Adipose tissue (tissue), 3 donors: ENCODE data around the gene NELFCD. TPM values are rescaled to one million over a fixed set of nuclear protein-coding genes. Genes with fewer than 3 reads are reported as not detected.

Source experiments
- H3K27ac ChIP-seq: one replicate; pipeline ENCODE4 v1.5.1; 2013; ENCODE audit warnings: low read depth, low read length
- WGBS, 3 donors: extraction: QIAGEN DNeasy Blood & Tissue Kit; methylation state at CpG; one replicate each; pipeline ENCODE4 v1.1.7; 2013; 5-methylcytosine and 5-hydroxymethylcytosine counted together
- polyA plus RNA-seq, 3 donors: library from polyadenylated mRNA; stranded (reverse); fragments of 200-250 nt; gene quantifications; one replicate each; pipeline ENCODE4 v1.2.3, GENCODE V29; 2013
- donor health status: healthy with polysubstance abuse.
- donor health status: Bipolar disorder and iron deficiency.
- donor health status: healthy.

NELFCD gene
- polyA plus RNA-seq, 3 donors, result 27.8 to 42.7 (median 40.0) TPM

DNA sequence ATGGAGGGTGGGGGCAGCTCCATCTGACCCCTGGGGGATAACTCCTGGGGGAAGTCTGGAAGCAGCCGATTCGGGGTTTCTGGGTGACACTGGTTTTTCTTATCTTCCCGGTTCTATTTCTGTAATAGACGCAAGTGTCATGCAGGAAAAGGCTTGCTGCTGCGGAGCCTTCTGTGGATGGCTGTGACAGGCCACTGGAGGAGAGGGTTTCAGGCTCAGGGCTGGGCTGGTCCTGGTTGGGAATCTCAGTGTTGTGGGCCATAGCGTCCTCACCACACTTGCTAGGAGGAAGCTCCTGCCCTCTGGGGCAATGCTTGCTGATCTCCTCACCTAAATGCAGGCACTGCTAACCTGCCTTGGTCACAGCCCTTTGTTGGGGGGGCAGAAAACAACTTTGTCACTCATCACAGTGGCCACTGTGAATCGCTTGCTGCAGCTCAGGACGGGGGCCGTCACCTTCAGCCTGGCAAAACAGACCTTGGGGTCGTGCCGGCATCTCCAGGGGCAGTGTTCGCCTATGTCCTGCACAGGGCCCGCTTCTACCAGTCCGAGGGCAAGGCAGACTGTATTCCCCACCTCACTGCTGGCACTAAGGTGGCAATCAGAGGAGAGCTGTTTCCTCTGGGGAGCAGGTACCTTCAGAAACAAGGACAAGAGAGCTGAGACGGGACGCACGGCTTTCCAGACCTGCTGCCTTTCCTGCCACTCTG, 33.8 kb downstream of the NELFCD start:
- WGBS, 3 donors, result 84 to 87% (median 85%) methylated on average over 17 of the region's 17 CpGs
- H3K27ac ChIP-seq, result no peak overlapping the region

DNA sequence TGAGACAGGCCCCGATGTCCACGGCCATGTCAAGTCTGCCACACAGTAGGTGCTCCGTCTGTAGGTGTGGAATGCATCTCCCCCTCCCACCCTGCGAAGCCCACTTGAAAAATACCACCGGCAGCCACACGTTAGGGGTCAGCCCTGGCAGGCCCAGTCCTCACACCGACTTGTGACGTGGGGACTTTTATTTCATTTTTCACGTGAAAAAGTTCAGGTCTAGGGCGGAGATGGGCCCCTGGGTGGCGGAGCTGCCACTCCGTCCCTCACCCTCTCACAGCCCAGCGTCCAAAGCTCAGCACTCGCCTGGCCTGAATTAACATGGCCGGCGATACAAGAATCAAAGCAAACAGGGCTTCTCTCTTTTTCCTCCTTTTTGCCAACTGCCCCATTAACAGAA, 34.4 kb downstream of the NELFCD start:
- WGBS, 3 donors, result 86 to 93% (median 91%) methylated on average over 16 of the region's 16 CpGs
- no peak overlapping the region for H3K27ac ChIP-seq

DNA sequence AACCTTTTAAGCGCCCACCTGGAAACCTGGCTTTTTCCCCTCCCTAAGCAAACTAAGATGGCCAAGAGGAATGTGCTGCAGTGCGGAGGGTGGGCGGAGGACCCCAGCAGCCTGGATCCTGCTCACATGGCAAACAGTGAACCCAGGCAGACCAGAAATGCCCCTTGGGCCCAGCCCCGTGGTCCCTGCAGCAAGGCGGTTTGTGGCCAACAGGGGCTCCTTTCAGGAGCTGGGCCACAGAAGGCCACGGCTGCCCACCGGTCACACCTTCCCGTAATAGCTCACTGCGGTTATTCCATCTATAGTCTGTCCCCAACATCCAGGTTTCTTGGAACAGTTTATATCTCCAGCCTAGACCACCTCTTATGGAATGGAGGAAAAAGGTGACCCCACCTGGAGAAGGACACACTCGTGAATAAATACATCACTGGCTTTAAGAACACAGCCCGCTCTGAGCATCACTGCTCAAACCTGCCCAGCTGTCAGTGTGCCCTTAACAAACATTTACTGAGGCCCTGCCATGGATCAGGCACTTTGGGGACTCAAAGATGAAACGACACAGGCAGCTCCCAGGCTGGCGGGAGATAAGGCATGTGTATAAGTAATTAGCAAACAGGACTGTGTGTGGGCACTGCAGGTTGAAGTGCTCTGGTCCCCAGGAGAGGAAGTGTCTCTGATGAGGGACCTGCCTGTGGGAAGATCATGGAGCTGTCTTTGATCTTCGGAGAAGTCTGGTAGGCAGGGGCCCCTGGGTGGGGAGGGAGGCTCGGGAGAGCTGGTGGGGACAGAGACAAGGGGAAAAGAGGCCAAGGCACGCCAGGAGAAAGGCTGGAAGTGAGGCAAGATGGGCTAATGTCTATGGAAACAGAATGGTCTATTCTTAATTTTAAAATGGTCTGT, 35.0 kb downstream of the NELFCD start:
- 70 to 81% (median 77%) methylated on average over 15 to 16 of the region's 16 CpGs for WGBS, 3 donors
- H3K27ac ChIP-seq, result no peak overlapping the region

DNA sequence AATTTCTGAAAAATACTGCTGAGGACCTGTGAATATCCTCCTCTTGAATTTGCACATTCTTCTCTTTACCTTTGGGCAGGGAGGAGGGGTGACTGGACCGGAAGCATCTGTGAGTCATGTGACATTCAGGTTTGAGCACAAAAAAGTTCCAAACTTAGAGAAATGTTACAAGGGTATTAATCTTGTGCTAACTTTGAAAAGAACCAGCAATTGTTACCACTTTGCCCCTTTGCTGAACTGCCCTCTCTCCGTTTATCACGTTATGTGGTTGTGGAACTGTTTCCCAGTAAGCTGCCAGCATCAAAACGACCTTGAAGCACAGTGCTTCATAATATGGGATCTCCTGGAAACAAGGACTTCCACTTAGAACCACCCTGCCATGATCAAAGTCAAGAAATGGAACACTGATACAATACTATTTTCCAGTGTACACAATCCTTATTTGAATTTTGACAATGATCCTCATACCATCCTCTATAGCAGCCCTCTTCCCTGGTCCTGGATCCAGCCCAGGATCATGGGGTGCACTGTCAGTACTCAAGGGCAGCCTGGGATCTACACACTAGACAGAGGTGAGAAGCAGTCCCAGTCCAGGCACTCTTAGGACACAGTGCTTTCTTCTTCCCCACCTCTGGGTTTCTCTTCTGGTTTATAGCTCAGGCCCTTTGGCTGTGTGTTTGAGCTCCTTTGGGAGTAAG, 35.9 kb downstream of the NELFCD start:
- H3K27ac ChIP-seq, result no peak overlapping the region
- WGBS, 3 donors, result 28 to 42% (median 40%) methylated on average over 4 of the region's 4 CpGs

DNA sequence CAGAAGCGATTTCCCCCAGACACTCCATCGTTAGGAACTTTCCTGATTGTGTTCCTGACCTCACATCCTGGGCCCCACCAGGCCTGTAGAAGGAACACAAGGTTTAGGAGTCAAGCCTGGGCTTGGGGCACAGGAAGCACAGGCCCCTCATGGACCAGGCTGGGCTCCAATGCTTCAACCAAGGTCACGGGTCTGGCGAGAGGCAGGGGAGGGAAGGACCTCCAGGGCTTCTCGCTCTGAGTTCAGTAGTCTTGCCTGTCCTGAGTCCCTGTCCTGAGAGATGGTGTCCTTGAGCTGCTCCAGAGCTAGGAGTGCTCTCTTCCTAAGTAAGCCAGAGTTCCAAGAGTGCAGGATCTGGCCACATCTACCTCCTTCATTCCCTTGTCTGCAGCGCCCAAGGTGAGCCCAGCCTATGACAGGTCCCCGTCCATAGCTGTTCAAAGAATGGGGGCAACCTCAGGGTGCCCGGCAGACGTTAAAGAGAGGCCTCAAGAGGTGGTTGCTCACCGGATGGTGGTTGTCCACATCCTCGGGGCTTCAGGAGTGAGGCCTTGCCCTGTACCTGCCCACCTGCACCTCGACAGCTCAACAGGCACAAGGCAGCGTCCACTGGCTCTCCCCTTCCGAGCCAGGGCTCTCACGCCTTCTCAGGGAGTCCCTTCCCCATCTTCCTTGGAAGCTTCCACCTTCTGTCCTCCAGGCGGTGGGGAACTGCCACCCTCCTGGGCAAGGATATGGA, 36.6 kb downstream of the NELFCD start:
- 87 to 92% (median 91%) methylated on average over 16 of the region's 16 CpGs for WGBS, 3 donors
- no peak overlapping the region for H3K27ac ChIP-seq

DNA sequence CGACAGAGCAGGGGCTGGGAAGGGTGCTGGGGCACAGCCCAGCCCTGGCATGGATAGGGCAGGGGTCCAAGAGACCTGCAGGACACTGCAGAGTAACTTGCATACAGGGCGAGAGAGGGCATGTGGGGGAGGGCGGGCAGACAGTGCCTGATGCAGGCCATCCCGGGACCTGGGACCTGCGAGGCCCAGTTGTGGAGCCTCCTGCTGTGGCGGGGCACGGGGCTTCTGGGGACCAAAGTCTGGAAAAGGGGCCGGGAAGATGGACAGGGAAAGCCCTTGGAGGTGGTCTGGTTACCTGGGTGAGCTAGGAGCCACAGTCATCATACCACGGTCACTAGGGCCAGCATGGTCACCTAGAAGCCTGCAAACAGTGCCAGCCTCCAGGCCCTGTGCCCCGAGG, 37.8 kb downstream of the NELFCD start:
- no peak overlapping the region for H3K27ac ChIP-seq
- WGBS, 3 donors, result 93% methylated on average over 10 of the region's 10 CpGs

DNA sequence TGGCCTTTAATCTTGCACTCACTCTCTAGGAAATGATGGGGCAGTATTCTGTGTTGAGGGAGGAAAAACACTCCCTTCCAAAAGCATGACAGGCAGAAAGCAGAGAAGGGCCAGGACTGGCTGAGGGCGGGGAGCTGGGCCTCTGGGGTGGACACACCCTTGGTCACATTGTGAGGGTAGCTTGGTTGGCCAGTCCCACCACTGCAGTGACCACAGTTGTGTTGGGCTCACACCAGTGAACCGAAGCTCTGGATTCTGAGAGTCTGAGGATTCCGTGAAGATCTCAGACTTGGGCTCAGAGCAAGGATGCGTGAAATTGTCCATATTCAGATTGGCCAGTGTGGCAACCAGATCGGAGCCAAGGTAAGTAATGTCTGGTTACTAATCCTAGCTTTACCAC, 38.2 kb downstream of the NELFCD start, which contains the start of gene TUBB1:
TUBB1 (plus strand) TSS at position 213 of the 400 bp plus-strand sequence; CDS start at position 307, 94 bp downstream.
- no peak within 1 kb of the TSS for H3K27ac ChIP-seq
- 92 to 98% (median 95%) methylated on average over 5 of the region's 5 CpGs for WGBS, 3 donors

DNA sequence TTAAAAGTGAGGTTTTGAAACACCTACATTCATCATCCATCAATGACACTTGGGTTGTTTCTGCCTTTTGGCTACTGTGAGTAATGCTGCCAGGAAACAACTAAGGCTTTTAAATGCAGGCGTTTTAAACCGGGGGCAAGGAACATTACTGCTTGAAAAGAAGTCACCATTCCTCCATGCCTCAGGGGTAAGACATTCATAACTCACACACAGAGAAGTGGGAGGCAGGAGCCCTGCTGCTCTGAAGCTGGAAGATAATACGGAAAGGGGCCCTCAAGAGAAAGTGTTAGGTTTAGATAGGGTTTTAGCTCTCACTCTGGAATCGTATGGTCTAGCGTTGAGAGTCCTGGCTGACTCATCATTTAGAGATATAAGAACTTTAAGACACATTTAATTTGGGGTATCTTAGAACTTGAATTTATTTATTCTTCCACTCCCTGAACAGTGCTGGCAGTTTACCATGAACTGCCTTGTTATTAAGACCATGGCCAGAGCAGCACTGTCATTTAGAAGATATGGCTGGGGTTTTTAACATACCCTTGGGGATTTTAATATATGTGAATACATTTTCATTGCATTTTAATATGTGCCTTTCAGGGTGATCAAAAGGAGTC, 40.0 kb downstream of the NELFCD start:
- 60 to 72% (median 64%) methylated on average over 5 of the region's 5 CpGs for WGBS, 3 donors

DNA sequence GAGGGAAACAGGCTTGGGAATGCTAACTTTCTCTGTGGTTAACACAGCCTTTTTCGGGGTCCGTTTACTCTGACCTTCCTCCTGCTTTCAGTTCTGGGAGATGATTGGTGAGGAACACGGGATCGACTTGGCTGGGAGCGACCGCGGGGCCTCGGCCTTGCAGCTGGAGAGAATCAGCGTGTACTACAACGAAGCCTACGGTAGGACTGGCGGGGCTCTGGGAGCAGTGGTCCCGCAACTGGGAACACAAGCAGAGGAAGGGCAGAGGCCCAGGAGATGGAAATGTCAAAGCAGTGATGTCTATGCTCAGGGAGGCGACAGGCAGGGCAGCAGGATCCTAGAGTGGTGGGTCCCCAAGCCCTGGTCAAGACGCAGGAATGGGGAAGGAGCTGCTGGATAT, 41.7 kb downstream of the NELFCD start:
- 91 to 95% (median 92%) methylated on average over 15 of the region's 15 CpGs for WGBS, 3 donors
- H3K27ac ChIP-seq, result no peak overlapping the region

More for the DNA sequence above, 40.0 kb downstream of the NELFCD start:
- no peak overlapping the region for H3K27ac ChIP-seq

DNA sequence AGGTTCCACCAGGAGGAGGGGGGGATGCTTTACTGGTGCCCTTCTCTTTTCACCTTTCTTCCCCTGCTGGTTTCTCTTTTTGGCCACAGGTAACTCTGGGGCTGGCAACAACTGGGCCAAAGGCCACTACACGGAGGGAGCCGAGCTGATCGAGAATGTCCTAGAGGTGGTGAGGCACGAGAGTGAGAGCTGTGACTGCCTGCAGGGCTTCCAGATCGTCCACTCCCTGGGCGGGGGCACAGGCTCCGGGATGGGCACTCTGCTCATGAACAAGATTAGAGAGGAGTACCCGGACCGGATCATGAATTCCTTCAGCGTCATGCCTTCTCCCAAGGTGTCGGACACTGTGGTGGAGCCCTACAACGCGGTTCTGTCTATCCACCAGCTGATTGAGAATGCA, 42.6 kb downstream of the NELFCD start:
- no peak overlapping the region for H3K27ac ChIP-seq
- WGBS, 3 donors, result 94 to 97% (median 96%) methylated on average over 13 of the region's 13 CpGs

DNA sequence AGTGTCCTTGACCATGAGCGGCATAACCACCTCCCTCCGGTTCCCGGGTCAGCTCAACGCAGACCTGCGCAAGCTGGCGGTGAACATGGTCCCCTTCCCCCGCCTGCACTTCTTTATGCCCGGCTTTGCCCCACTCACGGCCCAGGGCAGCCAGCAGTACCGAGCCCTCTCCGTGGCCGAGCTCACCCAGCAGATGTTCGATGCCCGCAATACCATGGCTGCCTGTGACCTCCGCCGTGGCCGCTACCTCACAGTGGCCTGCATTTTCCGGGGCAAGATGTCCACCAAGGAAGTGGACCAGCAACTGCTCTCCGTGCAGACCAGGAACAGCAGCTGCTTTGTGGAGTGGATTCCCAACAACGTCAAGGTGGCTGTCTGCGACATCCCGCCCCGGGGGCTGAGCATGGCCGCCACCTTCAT, 43.1 kb downstream of the NELFCD start:
- 95 to 97% (median 96%) methylated on average over 24 of the region's 24 CpGs for WGBS, 3 donors
- no peak overlapping the region for H3K27ac ChIP-seq

DNA sequence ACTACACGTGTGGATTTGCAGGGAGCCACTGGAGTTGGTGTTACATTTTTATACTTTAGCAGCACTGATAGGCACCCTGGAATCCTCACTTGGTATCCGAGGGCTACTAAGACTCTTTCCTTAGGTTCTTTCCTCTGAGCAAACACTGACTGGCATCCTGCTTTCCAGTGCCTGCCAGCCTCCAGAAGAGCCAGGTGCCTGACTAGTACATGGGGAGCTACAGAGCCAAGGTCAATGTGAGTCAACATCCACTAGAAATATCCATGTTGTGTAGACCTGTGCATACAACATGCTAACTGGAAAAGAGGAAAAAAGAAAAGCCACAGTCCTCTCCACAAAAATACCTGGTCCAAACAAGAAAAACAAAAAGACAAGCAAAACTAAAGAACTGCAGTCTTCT, 44.0 kb downstream of the NELFCD start:
- no peak overlapping the region for H3K27ac ChIP-seq
- WGBS, 3 donors, result 47 to 78% (median 76%) methylated on average over 2 of the region's 2 CpGs

DNA sequence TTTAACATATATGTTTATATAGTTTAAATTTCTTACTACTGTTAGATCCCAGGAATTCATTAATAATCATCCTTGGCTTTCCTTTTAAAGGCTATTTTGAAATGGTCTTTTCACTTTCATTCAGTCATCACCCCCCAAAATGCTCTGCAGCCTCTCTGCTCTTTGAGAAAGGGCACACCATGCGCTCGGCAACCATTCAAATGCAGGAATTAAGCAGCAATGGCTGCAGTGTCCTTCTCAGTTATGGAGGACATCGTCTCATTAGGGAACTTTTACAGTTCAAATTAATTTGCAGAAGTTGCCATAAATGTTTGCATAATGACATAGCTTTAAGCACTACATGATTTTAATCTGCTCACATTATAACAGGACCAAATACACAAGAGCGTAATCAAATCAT, 44.5 kb downstream of the NELFCD start:
- H3K27ac ChIP-seq, result no peak overlapping the region
- 89 to 95% (median 94%) methylated on average over 4 of the region's 4 CpGs for WGBS, 3 donors

DNA sequence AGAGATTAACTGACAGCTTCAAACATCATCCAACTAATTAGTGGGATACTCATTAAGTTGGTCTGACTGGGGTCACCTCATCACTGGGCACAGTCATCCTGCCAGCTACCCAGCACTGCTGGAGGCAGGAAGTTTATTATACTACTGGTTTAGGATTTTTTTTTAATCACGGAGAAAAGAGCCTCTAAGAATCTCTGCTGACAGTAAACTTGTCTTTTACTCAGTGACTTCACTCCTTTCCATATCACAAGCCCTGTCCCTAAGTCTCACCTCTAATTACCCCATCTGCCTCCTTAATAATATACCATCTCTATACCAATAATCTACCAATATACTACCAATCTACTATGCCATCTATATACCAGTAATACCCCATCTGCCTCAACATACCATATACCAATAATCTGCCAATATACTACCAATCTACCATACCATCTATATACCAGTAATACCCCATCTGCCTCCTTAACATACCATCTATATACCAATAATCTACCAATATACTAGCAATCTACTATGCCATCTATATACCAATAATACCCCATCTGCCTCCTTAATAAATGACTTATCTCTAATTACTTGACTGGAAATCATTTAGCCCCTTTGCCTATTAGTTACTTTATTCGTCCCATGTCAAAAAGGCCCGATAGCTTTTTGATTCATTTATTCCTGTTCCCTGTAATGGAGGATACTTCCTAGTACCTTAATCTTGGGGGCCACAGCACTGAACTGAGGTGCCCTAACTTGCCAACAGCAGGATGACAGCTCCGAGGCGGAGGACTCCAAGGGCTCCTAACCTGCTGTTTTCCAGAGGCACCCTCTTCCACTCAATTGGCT, 46.1 kb downstream of the NELFCD start:
- H3K27ac ChIP-seq, result no peak overlapping the region
- 83 to 87% (median 84%) methylated on average over 5 of the region's 5 CpGs for WGBS, 3 donors

DNA sequence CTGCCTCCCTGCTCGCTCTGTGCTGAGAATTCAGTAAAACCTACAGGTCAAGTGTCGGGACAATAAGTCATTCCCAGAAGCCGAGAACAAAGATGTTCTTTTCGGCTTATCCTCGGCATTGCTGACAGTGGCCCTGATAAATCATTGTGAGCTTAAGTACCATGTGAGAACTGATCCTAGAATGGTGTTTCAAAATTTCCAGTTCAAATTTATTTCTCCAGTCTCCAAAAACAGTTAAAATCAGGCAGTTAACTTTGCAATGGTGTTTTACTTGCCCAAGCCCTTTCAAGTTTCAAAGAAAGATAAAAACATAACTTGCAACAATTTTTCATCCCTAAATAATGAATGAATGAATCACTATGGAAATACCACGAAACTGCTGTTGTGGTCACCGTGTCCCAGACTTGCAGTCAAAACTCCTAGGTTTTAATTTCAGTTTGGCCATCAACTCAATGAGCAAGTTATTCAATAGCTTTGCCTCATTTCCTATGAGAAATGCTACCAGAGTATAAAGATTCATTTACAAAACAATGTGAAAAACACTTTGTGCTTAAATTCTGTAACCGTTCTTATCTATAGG, 46.8 kb downstream of the NELFCD start:
- 79 to 84% (median 82%) methylated on average over 8 of the region's 8 CpGs for WGBS, 3 donors

DNA sequence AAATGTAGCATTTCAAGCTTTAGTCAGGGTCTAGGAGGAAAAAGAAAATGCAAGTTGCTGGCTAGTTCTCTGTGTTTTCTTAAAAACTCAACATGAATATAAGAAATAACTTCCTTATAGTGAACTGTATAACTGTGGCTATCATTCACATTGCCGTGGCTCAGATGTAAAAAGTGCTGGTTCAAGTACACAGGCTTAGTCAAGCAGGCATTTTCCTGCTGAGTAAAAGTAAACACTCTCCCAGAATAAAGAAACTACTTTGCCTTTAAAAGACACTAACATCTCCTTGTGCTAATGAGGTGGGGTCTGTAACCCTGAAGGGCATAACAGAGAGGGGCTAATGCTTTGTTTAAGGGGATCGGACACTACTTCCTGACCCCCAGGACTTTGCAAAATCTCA, 47.8 kb downstream of the NELFCD start:
- WGBS, 3 donors, result 39 to 65% (median 47%) methylated on average over 2 of the region's 2 CpGs
- no peak overlapping the region for H3K27ac ChIP-seq

More for the DNA sequence above, 46.8 kb downstream of the NELFCD start:
- no peak overlapping the region for H3K27ac ChIP-seq
